ENCODE data around the gene CACNA1C.

- no peak for TF ChIP-seq CTCF (IDR thresholded peaks at IDR 0.05)
- TF ChIP-seq POLR2A (IDR thresholded peaks at IDR 0.05), result no peak
These were observed 183.9 kb downstream of the CACNA1C start for GRCh38 chr12:2236506-2237294.
